ENCODE data around the gene DCUN1D2.
A peak's percentile ranks its signal among the peaks of the same experiment; 100 is the strongest.
"Not testable (repeated sequence)": the region's sequence is repeated elsewhere in the genome, so short reads cannot be mapped to it uniquely, and the experiment has no call there.

Gene DCUN1D2

DNA sequence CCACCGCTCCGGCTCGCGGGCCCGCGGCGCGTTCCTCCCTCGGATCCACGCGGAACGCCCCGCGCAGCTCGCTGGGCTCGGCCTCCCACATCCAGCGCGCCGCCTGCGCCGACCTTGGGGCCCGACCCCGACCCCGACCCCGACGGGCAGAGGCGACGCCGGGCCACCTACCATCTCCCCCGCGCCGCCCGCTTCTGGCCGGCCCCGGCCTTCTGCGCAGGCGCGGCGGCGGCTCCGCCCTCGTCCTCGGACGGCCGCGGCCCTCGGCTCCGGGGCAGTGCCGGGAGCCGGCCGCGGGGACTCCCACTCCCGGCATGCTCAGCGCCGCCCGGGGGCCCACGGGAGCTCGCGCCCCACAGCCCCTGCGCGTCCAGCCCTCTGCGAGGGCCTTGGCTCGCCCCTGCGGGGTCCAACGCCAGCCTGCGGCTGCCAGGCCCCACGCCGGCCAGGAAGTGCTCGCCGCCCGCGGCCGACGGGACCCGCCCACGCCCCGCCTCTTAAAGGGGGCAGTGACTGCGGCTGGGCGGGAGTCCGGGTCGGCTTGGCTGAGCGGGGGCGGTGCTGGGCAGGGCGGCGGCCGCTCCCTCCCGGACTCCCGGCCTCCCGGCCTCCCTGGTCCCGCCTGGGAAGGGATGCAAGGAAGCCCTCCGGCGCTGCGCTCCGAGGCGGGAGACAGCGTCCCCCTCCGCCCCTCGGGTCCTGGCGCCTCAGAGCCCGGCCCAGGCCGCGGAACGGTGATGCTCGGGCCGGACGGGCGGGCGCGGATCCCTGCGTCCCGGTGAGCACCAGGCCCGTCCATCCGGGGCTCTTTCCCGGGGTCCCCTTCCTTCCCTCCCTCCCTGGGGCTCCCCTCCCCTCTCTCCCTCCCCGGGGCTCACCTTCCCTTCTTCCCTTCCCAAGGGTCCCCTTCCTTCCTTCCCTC lies at the start of gene DCUN1D2:
TSS of gene DCUN1D2 (minus strand) at position 216 of the 922 bp plus-strand sequence. CDS start at position 174, 42 bp downstream.
- peak; percentile 89 for DNase-seq

DNA sequence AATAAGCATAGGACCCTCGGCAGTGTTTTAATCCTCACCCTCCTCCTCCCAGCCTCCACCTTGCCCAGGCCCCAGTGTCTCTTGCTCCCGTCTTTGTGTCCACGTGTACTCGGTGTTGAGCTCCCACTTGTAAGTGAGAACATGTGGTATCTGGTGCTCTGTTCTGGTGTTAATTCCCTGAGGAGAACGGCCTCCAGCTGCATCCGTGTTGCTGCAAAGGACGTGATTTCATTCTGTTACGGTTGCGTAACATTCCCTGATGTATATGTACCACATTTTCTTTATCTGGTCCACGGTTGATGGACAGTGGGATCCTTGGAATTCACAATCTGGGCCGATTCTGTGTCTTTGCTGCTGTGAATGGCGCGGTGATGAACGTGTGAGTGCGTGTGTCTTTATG lies 49.3 kb upstream of the DCUN1D2 start:
- no peak for DNase-seq

DNA sequence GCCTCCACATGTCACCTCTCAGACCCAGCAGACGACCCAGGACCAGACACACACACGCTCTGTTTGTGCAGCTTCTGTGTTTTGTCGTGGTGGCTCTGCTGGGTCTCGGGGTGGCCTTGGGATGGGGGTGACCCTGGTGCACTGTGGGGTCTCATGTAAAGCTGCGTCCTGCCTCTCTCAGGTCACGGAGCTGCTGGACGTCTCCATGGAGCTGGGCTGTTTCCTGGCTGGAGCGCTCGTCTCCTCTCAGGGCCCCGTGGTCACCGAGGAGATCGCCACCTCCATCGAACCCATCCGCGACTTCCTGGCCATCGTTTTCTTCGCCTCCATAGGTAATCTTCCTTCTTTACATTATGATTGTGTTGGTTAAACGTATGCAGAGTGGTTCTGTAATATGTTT lies 48.7 kb upstream of the DCUN1D2 start:
- DNase-seq = no peak

DNA sequence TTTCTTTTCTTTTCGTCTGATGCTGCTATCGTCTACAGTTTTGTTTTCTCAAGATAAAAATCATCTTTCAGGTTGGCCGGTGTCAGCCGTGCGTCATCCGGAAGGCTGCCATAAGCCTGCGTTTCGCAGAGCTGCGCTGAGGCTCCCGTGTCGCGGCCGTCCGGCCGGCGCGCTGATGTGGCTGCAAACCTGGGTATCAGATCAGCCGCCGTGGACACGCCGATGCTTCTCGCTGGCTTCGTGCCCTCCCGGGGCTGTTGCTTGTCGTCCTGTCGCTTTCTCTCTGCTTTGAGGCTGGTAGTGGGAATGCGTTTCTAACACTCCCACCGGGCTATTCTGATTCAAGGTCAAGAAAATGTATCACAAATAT lies 48.2 kb upstream of the DCUN1D2 start:
- no peak for DNase-seq

DNA sequence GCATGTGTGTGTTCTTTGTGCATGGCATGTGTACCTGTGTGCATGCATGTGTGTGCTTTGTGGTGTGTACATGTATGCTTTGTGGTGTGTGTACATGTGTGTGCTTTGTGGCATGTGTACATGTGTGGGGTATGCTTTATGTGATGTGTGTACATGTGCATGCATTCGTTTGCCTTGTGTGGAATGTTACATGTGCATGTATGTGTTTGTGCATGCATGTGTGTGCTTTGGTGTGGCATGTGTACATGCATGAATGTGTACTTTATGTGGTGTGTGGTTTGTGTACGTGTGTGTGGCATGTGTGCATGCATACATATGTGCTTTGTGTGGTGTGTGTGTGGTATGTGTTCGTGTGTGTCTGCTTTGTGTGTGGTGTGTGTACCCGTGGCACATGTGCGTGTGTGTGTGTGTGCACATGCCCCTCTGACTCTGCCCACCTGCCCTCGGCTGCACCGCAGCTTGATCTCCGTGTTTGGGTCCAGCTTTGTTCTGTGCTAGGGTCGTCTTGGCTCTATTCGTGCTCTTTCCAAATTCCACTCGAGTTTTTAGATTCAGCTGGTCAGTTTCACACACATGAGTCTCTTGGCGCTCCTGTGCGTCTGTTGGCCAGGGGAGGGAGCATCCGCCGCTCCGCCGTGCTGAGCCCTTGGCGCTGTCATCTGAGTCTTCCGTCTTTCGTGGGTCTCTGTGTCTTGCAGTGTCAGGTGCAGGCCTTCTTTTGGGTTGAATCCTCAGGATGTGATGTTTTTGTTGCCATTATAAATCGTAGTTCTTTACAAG lies 47.6 kb upstream of the DCUN1D2 start:
- no peak for DNase-seq

DNA sequence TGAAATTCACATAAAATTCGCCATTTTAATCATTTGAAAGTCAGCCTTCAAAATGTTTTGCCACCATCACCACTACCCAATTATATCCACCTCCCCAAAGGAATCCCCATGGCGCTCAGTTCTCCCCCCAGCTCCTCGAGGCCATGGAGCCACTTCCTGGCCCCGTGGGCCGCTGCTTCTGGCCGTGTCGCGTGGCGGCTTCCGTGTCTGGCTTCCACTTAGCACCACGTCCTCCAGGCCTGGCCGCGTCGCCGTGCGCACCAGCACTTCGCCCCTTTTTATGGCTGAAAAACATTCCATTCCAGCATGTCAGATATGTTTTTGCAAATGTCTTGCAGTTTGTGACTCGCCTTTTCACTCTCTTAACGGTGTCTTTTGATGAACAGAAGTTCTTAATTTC lies 46.7 kb upstream of the DCUN1D2 start:
- no peak for DNase-seq

DNA sequence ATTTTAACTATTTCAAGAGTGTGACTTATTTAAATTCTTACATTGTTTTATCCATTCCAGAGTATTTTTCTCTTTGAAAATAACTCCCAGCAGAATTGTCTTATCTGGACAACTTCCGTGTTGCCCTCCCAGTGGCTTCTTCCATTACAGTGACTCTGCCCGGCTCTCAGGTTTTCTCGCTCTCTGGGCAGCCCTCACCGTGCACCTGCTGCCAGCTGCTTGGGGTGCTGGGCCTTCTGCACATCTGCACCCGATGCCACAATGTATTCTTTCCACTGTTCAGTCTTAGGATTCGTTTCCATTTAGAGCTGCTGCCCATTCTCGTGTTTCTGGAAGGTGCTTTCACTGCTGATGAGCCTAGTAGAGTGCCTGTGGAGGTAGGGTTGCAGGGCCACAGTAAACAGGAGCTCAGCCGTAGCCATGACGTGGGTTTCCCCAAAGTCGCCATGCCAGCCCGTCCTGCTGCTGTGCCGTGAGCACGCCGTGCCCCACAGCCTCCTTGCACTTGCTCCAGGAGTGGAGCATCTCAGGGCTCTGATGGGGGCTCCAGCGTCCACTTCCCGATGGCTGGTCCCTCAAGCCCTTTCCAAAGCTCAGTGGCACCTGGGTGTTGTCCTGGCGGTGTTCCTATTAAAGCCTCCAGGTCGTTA lies 46.1 kb upstream of the DCUN1D2 start:
- DNase-seq = no peak

DNA sequence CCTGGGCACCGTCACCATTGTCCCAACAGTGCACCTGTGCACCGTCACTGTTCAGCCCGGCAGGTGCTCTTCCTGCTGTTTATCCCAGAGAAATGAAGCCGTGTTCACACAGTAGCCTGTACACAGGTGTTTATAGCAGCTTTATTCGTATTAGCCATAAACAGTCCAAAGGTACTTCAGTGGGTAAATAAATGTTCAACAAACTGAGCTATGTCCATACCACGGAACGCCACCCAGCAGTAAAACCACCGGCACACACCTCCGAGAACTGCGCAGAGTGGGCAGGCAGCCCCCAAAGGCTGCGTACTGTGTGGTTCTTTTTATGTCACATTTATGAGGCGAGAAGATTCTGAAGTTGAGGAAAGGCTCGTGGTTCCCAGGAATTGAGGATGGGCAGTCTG lies 44.9 kb upstream of the DCUN1D2 start:
- DNase-seq = no peak

DNA sequence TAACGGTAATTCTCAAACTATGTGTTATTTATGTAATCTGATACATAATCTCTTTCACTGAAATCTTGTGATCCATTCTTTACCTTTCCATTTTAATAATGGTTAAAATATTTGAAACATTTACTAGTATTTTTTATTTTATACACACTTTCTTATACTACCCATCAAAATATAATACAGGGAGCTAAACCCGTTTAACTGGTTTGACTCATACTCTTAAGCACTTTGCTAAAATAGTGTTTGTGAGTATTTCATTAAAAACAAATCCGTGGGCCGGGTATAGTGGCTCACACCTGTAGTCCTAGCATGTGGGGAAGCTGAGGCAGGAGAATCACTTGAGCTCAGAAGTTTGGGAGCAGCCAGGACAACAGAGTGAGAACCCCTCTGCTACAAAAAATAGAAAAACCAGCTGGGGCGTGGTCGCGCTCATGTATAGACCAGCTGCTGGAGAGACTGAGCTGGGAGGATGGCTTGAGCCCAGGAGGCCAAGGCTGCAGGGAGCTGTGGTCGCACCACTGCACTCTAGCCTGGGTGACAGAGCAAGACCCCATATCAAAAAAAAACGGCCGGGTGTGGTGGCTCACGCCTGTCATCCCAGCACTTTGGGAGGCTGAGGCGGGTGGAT lies 43.8 kb upstream of the DCUN1D2 start:
- no peak for DNase-seq

DNA sequence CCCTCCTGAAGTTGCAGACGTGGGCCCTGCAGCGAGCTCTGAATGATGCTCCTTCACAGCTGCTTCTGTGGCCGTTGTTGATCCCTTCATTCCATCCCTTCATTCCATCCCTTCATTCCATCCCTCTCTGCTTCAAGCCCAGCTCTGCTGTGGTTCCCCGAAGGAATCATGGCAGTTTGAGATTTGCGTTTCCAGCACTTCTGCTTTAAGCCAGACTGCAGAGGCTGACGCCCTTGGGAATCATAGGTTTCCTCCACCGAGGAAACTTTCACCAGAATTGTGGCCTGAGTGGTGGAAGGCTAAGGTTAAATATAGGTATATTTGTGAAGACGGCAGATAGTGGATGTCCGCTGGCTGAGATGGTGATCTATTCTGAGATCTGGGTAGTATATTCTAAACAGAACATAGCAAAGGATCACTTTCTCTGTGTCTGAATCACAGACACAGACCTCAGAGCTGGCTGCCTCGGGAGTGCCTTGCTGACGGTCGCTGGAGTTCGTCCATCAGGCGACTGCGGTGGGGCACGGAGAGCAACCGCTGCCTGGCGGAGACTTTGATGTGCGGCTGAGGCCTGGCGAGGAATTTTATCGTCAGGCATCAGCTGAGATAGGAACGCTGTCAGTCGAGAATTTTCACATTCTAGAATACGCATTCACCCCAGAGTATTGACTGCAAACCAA lies 42.8 kb upstream of the DCUN1D2 start:
- DNase-seq = no peak

DNA sequence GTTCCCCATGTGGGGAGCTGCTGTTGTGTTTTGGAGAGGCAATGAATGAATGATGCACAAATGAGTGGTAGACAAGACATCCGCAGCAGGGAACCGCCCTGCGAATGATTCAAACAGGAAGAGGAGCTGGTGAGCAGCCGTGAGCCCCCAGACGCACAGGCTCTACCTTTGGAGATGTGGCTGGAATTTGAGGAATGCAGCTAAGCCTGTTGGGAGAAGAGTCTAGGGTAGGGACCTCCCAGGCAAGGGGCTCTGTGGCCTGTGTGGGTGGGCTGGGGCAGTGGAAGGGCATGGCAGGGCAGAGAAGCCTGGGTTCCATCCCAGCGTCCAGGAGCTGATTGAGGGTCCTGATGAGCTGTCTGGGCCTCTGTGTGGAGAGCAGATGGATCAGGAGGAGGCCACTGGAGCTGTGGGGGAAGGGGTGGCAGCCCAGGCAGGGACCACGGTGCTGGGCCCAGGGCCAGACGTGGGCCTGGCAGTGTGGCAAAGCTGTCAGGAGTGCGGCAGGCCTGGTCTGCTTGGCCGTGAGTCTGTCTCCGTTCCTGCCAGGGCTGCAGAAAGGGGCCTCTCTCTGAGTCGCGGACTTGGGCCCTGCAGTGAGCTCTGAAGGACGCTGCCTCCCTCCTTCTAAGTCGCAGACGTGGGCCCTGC lies 41.8 kb upstream of the DCUN1D2 start:
- no peak for DNase-seq

DNA sequence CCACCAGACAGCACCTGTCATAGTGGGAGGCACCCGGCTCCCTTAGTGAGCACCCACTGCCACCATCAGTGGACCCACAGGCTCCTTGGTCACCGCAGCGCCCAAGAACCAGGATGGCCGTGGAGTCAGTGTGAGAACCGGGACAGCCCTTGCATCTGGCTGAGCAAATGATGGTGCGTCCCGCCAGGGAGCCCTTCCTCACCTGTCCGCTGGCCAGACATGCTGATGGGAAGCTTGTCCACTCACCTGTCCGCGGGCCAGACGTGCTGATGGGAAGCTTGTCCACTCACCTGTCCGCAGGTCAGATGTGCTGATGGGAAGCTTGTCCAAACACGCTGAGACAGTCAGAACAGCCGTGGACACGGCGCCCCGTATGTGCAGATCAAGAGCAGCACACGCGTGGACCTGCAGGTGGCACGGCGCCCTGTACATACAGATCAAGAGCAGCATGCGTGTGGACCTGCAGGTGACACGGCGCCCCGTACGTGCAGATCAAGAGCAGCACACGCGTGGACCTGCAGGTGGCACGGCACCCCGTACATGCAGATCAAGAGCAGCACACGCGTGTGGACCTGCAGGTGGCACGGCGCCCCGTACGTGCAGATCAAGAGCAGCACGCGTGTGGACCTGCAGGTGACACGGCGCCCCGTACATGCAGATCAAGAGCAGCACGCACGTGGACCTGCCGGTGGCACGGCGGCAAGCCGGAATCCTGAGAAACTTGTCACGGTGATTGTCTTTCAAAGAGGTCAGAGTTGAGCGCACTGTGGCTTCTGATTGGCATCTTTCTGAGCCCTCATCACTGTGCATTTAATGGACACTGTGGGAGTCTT lies 40.7 kb upstream of the DCUN1D2 start:
- no peak for DNase-seq

DNA sequence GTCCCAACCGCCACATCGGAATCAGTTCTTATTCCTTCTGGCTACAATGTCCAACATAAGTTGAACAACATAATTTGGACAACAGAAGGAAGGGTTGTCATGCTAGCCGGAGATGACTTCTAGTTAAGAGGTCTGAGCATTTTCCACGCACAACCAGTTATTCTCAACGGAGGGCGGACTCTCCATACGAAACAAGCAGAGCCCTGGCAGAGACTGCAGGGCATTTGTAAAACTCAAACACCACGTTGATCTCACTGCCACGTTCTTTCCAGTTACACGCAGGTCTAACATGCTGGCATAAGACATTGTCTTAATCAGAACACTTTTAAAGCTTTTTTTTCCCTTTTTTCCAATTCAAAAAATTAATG lies 38.3 kb upstream of the DCUN1D2 start:
- DNase-seq = no peak

DNA sequence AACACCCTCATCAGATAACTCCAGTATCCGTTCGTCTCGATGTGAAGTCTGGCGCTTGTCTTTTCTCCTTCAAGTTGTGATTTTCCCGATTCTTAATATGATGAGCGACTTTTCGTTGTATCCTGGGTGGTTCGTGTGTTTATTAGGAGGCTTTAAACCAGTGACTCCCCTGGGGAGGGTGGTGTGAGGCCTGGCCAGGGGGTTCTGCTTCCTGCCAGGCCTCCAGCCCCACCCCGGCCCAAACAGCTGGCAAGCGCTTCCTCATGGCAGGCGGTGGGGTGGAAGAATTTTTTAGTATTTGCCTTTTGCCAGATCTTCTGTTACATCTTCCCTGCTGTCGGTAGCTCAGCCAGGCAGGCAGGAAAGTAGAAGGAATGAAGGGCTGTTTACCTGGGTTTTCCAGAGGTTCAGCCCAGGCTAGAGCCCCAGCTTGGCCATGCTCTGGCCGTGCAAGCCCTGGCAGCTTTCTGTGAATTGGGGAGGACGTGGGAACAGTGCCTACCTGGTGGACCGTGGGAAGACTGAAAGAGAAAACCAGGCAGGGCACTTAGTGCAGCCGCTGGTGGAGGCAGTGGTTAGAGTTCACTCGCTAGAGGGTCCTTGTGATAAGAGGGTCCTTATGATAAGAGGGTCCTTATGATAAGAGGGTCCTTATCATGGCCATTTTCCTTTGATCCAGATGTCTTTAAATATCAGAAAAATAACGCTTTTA lies 37.7 kb upstream of the DCUN1D2 start:
- no peak for DNase-seq

DNA sequence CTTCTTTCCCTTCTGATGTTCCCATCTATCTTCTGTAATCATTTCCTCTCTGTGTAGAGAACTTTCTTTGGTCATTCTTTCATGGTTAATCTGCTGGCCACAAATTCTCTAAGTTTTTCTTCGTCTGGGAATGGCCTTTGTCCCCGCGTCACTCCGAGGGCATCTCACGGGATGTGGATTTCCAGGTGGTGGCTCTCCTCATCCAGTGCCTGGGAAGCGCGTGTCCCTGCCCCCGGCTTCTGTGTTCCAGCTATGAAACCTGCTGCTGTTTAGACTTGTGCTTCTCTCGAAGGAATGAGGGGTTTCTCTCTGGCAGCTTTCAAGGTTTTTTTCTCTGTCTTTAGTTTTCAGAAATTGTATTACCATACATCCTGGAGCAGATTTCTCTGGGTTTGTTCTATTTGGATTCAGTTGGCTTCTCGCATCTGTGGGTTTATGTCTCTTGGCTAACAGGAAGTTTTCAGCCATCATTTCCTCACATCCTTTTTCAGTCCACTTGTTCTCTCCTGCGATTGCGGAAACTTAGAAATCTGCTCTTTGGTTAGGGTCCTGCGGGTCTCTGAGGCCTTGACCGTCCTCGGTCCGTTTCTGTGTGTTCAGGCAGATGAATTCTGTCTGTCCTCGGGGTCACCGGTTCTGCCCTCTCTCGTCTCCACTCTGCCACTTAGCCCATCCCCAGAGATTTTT lies 36.9 kb upstream of the DCUN1D2 start:
- DNase-seq = no peak

DNA sequence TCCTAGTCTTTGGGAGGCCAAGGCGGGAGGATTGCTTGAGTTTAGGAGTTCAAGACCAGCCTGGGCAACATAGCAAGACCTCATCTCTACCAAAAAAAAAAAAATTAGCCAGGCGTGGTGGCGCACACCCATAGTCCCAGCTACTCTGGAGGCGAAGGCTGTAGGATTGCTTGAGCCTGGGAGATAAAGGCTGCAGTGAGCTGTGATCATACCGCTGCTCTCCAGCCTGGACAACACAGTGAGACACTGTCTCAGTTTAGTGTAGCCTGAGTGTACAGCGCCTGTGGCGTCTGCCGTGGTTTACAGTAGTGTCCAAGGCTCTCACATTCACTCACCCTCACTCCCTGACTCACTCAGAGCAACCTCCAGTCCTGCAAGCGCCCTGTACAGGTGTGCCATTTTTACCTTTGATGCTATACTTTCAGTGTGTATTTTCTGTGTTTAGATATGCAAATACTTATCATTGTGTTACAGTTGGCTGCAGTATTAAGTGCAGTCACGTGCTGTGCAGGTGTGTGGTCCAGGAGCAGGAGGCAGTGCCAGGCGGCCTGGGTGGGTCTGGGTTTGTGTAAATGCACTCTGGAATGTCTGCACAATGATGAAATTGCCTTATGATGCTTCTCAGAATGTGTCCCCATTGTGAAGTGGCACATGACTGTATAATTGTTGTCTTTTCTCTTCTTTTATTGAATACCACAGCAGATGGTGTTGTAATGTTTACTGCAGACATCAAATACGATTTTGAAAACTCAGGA lies 36.1 kb upstream of the DCUN1D2 start:
- DNase-seq = no peak

DNA sequence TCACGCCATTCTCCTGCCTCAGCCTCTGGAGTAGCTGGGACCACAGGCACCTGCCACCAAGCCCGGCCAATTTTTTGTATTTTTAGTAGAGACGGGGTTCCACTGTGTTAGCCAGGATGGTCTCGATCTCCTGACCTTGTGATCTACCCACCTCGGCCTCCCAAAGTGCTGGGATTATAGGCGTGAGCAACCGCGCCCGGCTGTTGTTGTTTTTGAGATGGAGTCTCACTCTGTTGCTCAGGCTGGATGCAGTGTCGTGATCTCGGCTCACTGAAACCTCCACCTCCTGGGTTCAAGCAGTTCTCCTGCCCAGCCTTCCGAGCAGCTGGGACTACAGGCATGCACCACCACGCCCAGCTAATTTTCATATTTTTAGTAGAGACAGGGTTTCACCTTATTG lies 31.9 kb upstream of the DCUN1D2 start:
- not testable (repeated sequence) for DNase-seq

DNA sequence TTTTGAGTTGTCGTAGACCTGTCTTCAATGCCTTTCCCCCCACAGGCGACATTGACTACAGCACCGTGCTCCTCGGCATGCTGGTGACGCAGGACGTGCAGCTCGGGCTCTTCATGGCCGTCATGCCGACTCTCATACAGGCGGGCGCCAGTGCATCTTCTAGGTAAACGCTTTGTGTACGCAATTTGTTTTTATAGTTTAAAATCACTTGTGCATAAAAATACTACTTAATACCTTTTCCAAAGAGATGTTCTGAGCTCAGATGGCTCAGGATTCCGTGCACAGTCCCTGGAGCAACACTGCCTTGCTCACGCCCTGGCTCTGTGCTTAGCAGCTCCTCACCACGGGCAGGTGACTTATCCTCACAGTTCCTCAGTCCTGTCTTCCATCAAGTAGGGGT lies 30.1 kb upstream of the DCUN1D2 start:
- DNase-seq = no peak

DNA sequence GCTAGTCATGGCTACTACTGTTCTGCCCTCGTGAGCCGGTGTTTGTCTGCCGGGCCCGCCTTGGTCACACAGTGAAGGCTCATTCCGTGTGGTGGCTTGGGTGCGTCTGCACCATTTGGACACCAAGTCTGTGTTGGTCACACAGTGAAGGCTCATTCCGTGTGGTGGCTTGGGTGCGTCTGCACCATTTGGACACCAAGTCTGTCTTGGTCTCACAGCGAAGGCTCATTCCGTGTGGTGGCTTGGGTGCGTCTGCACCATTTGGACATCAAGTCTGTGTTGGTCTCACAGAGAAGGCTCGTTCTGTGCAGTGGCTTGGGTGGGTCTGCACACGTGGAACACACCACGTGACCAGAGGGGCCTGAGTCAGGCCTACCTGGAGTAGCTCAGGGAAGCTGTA lies 29.0 kb upstream of the DCUN1D2 start:
- DNase-seq = no peak

Data from activated CD4-positive, alpha-beta T cell treated with anti-CD3 and anti-CD28 coated beads, Interleukin-2, Interleukin-6, amounts not matched to agents 100 ng/mL and 50 ng/mL, durations not matched to agents 16 hours and 8 hours (primary cell).